Mucosa of descending colon (tissue), 3 donors: ENCODE results near the gene TOGARAM1. TPM values are rescaled to one million over a fixed set of nuclear protein-coding genes. Genes with fewer than 3 reads are reported as not detected.

Source experiments
- ATAC-seq: fragments of 200-7000 bp; cut with Tn5 transposase; one replicate; pipeline ENCODE4 v1.9.1; 2020; ENCODE audit warnings: mild to moderate bottlenecking, moderate library complexity
- DNase-seq, 3 donors: peaks; one replicate each; pipeline ENCODE4 v3.0.0-alpha.2; 2020
- H3K36me3 ChIP-seq: fragments of 200-600 bp; one replicate; pipeline ENCODE4 v1.8.0; 2021; ENCODE audit warnings: low read depth, mild to moderate bottlenecking
- H3K4me1 ChIP-seq: fragments of 200-600 bp; one replicate; pipeline ENCODE4 v1.8.0; 2021; ENCODE audit warnings: low read depth, mild to moderate bottlenecking
- H3K4me3 ChIP-seq: fragments of 200-600 bp; one replicate; pipeline ENCODE4 v1.8.0; 2021; ENCODE audit warnings: mild to moderate bottlenecking
- H3K9me3 ChIP-seq: fragments of 200-600 bp; one replicate; pipeline ENCODE4 v1.8.0; 2021; ENCODE audit warnings: mild to moderate bottlenecking
- intact Hi-C, 2 donors: fragments of 100-400 bp; cut with DNase I in 1 of 2; cut with micrococcal nuclease in 1 of 2; formaldehyde crosslinking; loops; one replicate each; pipeline versions ENCODE4 v1.11.0 to v1.11.1; 2022; cut with DNase I, micrococcal nuclease
- total RNA-seq, 3 donors: library from RNA; stranded (reverse); fragmentation: NEBNext Ultra II Directional in 2 of 3; extraction: Animal tissue kit (Norgen Biotek cat#: 25700) in 2 of 3; gene quantifications; one replicate each; pipeline versions ENCODE4 v1.2.1 to v1.2.4, GENCODE V29; 2021 to 2023
- TF ChIP-seq, protein P1 (sequence below): fragments of 200-600 bp; IDR thresholded peaks from one replicate; pipeline ENCODE4 v1.8.0; 2022; ENCODE audit warnings: antibody characterized with exemption, mild to moderate bottlenecking
- donor health status: DM: no; HTN: no; CAD: no; lungs with moderate emphysema.
- donor health status: DM: no; HTN: no; CAD: no.
- donor health status: DM: no; HTN: yes; CAD: no.

Gene TOGARAM1
- total RNA-seq, 3 donors from 2014 or later, result 13.2 to 17.0 (median 14.8) TPM

DNA sequence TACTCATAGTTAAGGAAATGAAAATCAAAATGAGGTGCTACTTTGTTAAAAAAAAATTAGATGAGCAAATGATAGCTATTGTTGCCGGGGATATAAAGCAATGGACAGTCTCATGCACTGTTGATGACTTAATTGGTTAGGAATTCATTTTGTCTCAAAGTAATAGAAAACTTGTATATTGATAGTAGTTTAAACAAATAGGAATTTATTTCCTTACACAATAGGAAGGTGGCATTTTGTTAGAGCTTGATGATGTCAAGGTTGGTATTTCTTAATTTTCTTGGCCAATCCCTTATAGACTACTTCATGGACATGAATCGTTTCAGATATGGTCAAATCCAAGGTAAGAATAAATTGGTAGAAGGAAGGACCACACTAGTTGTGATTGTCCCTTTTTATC lies 129.7 kb downstream of the TOGARAM1 start:
- intact Hi-C loops, result no loop called here
- peaks cover 5% of the 10 kb centered on the region for H3K36me3 ChIP-seq
- TF ChIP-seq, protein P1, sequence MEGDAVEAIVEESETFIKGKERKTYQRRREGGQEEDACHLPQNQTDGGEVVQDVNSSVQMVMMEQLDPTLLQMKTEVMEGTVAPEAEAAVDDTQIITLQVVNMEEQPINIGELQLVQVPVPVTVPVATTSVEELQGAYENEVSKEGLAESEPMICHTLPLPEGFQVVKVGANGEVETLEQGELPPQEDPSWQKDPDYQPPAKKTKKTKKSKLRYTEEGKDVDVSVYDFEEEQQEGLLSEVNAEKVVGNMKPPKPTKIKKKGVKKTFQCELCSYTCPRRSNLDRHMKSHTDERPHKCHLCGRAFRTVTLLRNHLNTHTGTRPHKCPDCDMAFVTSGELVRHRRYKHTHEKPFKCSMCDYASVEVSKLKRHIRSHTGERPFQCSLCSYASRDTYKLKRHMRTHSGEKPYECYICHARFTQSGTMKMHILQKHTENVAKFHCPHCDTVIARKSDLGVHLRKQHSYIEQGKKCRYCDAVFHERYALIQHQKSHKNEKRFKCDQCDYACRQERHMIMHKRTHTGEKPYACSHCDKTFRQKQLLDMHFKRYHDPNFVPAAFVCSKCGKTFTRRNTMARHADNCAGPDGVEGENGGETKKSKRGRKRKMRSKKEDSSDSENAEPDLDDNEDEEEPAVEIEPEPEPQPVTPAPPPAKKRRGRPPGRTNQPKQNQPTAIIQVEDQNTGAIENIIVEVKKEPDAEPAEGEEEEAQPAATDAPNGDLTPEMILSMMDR, result no peak

DNA sequence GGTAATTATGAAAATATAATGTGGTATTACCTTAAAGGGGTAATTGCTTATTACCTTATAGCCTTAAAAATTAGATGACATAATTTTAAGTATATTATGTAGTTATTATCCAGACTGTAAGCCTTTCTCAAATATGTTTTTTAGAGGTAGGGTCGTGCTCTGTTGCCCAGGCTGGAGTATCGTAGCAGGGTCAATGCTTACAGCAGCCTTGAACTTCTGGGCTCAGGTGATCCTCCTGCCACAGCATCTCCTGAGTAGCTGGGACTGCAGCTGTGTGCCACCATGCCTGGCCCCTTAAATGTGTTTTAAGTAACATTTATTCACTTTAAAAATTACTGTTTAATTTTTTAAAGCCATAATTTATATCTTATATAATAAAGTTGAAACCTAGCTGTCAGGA lies 132.3 kb downstream of the TOGARAM1 start:
- peaks cover 5% of the 10 kb centered on the region for H3K36me3 ChIP-seq
- H3K4me1 ChIP-seq, result peaks cover 3% of the 10 kb centered on the region
- ATAC-seq, result no peak
- TF ChIP-seq, protein P1, result no peak
- H3K9me3 ChIP-seq, result no peaks in the 10 kb centered on the region
- H3K4me3 ChIP-seq, result no peak overlapping the region
- no peak for DNase-seq
- intact Hi-C loops, result no loop called here

More for the DNA sequence above, 129.7 kb downstream of the TOGARAM1 start:
- Histone ChIP-seq H3K9me3 (no peaks in the 10 kb centered on the region), H3K4me1 (peaks cover 21% of the 10 kb centered on the region), H3K4me3 (no peak overlapping the region)
- no peak for ATAC-seq
- no peak for DNase-seq

DNA sequence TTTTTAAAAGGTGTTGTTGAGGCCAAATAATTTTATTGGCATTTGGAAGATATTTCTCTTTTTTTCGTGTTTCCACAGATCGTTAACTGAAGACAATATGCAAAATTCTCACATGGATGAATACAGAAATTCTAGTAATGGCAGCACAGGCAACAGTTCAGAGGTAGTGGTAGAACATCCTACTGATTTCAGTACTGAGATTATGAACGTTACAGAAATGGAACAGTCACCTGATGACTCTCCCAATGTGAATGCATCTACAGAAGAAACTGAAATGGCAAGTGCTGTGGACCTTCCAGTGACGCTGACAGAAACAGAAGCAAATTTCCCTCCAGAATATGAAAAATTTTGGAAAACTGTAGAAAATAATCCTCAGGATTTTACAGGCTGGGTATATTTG lies 133.2 kb downstream of the TOGARAM1 start:
- no peak overlapping the region for H3K4me3 ChIP-seq
- H3K9me3 ChIP-seq, result no peaks in the 10 kb centered on the region
- no peaks in the 10 kb centered on the region for H3K4me1 ChIP-seq
- ATAC-seq, result no peak
- intact Hi-C loops, result no loop called here
- DNase-seq, result no peak
- H3K36me3 ChIP-seq, result peaks cover 5% of the 10 kb centered on the region
- TF ChIP-seq, protein P1, result no peak

DNA sequence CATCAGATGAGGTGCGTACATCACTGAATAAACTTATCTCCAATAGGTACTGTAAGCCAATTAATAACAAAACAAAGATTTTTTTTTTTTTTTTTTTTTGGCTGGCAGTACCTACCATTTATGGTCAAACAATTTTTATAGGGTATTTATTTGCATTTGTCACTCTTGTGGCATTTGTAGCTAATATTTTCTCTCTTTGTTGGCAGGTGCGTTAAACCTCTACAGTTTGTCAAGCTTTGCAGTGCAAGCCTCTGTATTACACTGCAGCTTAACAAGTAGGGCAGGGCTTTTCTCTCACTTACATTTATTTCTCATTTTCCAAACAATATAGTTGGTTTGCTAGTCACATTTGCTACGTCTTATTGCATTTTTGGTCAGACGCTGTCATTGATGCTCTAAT lies 134.2 kb downstream of the TOGARAM1 start:
- Histone ChIP-seq H3K4me1 (no peaks in the 10 kb centered on the region), H3K4me3 (no peak overlapping the region), H3K36me3 (peaks cover 5% of the 10 kb centered on the region), H3K9me3 (no peaks in the 10 kb centered on the region)
- TF ChIP-seq, protein P1, result no peak
- DNase-seq, result no peak
- intact Hi-C loops, result no loop called here
- ATAC-seq, result no peak

DNA sequence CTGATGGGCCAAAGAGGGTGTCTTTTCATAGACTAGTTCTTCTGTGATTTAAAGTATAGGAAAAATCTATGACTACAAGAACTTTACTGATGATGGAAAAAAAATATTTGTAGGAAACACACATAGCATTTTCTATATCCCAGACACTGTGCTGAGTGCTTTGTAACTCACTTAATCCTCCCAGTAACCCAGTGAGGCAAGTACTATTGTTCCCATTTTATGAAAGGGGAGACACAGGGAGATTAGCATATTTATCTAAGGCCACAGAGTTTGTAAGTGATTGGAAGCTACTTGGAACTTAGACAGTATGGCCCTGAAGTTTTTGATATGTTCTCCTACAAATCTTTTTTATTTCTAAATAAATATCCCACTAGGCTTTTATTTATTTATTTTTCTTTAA lies 141.8 kb downstream of the TOGARAM1 start:
- DNase-seq (no peak), ATAC-seq (no peak)
- Histone ChIP-seq H3K4me3 (no peak overlapping the region), H3K9me3 (no peaks in the 10 kb centered on the region), H3K4me1 (peaks cover 9% of the 10 kb centered on the region), H3K36me3 (no peaks in the 10 kb centered on the region)
- intact Hi-C loops, result no loop called here
- TF ChIP-seq, protein P1, result no peak

DNA sequence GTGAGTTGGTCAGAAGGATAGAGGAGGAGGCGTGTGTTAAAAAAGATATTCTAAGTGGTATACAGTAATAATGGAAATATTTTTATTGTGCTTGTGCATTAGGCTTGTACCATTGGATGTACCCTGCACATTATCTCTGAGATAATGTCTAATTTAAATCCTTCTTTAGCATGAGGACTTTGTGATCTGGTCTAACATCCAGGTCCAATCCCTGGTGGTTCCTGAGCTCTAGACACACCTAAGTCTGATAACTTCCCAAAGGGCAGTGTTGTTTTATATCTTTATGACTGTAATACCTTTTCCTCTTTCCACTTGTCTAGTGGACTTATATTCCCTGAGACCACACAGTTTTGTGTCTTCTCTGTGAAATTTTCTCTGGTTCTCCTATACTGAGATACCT lies 142.6 kb downstream of the TOGARAM1 start:
- DNase-seq (no peak), ATAC-seq (peak; percentile 84)
- Histone ChIP-seq H3K36me3 (no peaks in the 10 kb centered on the region), H3K4me1 (peaks cover 9% of the 10 kb centered on the region), H3K4me3 (no peak overlapping the region), H3K9me3 (no peaks in the 10 kb centered on the region)
- intact Hi-C loops, result no loop called here
- TF ChIP-seq, protein P1, result no peak
